Limb (tissue), 2 donors: ENCODE measurements around the gene ARHGEF16.

Experiments
- DNase-seq, 2 donors: peaks; one replicate each; pipeline ENCODE4 v3.0.0-alpha.2; 2016; ENCODE audit errors: extremely low spot score in 2 of 2

Gene ARHGEF16

GRCh38 chr1:3438661-3439180, 15.7 kb upstream of the ARHGEF16 start:
- DNase-seq, result no peak

- no peak for DNase-seq
Measured at GRCh38 chr1:3439346-3440299, 14.8 kb upstream of the ARHGEF16 start.

- no peak for DNase-seq
Measured at GRCh38 chr1:3440300-3440681, 14.2 kb upstream of the ARHGEF16 start.

- no peak for DNase-seq
Measured at GRCh38 chr1:3440711-3441409, 13.6 kb upstream of the ARHGEF16 start.

GRCh38 chr1:3441410-3441847, 13.0 kb upstream of the ARHGEF16 start:
- DNase-seq, result no peak

- DNase-seq, result no peak
Measured at GRCh38 chr1:3441880-3442279, 12.6 kb upstream of the ARHGEF16 start.

- DNase-seq, result no peak
Measured at GRCh38 chr1:3442331-3442730, 12.1 kb upstream of the ARHGEF16 start.

- no peak for DNase-seq
Measured at GRCh38 chr1:3442901-3443300, 11.6 kb upstream of the ARHGEF16 start.

- no peak for DNase-seq
Measured at GRCh38 chr1:3443807-3444206, 10.7 kb upstream of the ARHGEF16 start.

GRCh38 chr1:3444298-3444697, 10.2 kb upstream of the ARHGEF16 start:
- no peak for DNase-seq

GRCh38 chr1:3444736-3445135, 9.7 kb upstream of the ARHGEF16 start:
- no peak for DNase-seq

- DNase-seq, result no peak
Measured at GRCh38 chr1:3450202-3450863, 4.1 kb upstream of the ARHGEF16 start.

GRCh38 chr1:3450983-3451382, 3.5 kb upstream of the ARHGEF16 start:
- no peak for DNase-seq

- no peak for DNase-seq
Measured at GRCh38 chr1:3451994-3452865, 2.2 kb upstream of the ARHGEF16 start.

GRCh38 chr1:3452866-3453175, 1.6 kb upstream of the ARHGEF16 start:
- DNase-seq, result no peak

- peak; percentile 61 to 89 for DNase-seq
Measured at GRCh38 chr1:3453203-3453761, 1.2 kb upstream of the ARHGEF16 start.

- DNase-seq, result peak in 1 of 2 donors; percentile 68
Measured at GRCh38 chr1:3454811-3455618, 550 bp downstream of the ARHGEF16 start.

- DNase-seq, result no peak
Measured at GRCh38 chr1:3455670-3456448, 1.4 kb downstream of the ARHGEF16 start.

- DNase-seq, result no peak
Measured at GRCh38 chr1:3456449-3456963, 2.0 kb downstream of the ARHGEF16 start.
